Epidermal melanocyte (primary cell): ENCODE results near the gene CLP1.
"Not testable (repeated sequence)": the region's sequence is repeated elsewhere in the genome, so short reads cannot be mapped to it uniquely, and the experiment has no call there.

Source experiments
- DNase-seq: peaks from one replicate; pipeline ENCODE4 v3.0.0; 2011; ENCODE audit warnings: low spot score; ENCODE audit not compliant: insufficient read length

CLP1 gene

DNA sequence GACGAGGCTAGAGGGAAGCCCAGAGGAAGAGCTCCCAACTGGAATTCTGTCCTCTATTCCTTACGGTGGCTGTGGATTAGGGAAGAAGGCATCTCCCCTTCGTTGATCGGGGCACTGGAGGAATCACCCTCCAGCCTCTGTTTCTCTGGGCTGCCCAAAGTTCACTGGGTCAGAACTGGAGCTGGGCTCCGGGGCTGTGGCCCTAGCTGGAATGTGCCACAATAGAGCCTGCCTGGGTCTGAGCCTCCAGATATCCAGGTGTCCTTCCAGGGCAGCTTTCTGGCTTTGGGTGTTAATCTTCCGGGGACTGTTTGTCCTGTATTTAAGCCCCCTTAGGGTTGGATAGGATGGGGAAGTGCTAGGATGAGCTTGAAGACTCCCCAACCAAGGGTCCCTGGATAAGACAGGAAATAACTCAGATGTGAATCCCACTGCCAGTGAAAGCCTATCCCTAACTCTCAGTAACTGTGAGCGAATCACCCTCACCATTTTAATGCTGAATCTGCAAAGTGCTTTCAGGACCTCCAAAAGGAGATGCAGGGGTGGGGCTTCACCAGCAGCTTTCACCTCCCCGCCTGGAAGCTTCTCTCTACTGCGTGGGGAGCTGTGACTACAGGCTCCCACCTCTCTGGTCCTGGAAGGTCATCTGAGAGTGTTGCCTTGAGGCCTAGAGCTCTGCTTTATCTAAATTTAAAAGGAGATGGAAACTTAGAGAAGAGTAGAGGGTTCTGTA lies 17.3 kb upstream of the CLP1 start:
- DNase-seq = no peak

DNA sequence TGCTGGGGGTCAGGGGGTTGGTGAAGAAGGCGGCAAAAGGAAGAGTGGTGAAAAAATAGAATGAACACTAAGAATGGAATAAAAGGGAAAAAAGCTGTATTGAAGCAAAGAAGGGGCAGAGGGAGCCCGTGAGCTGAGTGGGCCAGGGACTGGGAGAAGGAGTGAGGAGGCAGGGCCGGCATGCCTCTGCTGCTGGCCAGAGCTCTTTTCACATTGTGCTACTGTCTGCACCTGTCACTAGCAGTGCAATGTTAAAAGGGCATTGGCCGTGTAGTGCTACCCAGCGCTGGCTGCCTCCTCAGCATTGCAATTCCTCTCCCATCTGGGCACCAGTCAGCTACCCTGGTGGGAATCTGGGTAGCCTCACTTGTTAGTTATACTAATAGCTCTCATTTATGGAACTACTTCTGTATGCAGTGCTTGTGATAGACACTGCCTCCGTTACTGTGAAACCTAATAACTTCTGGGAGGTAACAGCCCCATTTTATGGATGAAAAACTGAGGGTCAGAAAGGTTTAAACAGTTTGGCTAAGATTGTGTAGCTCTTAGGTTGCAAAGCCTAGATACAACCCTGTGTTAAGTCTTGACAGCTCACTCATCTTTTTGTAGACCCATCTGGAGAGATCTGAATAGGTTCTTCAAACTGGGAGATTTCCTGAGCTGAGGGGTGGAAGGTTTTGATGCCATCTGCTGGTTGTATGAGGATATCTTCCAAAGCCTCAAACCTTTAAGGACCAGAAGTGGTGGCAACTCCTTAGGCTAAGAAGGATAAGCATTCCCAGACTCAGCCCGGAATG lies 16.4 kb upstream of the CLP1 start:
- DNase-seq = peak; percentile 76

DNA sequence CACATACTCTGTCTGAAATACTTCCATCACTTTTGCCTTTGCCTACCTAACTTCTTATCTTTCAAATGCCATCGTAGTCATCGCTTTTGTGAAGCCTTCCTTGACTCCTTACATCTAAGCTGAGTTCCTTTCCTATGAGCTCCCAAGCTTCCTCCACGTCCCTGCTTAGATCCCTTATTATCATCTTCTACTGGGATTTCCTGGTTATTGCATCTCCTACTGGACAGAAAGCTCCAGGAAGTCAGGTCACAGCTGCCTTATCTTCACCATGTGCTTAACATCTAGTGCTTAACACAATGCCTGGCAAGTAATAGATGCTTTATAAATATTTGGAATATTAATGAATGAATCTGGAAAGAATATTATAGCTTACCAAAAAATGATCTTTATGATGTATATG lies 13.8 kb upstream of the CLP1 start:
- DNase-seq = no peak

DNA sequence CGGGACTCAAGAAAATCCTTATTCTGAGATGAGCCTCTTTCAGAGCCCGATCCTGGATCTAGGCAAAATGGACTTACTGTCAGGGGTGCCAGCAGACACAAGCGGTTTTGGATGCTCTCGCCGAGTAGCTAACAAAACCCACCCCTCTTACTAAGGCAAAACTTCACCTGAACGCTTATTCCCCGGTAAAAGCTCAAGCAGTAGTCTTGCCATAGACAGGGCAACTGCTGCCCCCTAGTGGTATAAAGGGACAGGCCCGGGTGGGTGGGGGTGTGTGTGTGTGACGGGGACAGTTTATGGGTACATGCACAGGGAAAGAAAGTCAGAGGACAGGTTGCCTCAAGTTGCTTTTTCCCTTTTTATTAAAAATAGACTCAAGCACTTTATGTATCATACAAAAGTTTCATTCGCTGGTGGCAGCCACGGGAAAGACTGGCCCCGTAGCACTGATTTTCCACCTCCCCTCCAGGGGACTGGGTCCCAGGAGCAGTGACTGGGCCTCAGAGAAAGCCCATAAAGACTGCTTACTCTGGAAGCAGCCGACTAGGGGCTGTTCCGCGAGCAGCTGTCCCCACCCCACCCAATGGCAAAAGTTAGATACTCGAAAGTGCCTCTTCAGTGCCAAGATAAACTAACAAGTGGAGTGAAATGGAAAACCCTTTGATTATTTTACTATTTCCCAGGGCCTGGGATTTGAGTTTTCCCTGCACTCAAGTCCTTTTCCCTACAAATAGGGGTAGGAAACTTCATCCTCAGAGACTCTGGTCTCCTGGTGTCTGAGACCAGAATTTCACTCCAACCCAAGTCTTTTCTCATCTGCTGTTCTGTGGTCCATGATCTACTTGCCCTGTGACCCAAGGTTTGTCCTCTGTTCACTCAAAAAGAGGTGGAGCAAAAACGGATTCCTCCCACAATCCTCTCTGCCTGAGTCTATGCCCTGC lies 12.5 kb upstream of the CLP1 start:
- DNase-seq = peak; percentile 64

DNA sequence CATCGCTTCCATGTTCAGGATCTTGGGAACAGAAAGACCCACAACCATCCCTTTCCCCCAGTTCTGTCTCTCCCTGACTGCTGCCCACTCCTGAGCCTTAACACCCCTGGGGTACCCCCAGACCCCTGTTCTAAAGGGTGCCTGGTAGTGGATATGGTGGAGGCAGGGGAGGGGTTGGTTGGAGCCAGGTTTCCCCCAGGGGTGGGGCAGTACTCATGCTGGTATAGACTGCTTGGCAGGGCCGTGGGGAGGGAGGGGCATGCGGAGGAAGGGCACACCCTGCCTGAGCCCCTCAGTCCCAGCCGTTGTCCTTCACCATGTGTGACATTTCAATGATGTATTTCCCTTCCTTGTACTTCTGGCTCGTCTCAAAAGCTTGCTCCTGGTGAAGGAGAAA lies 11.9 kb upstream of the CLP1 start:
- DNase-seq = no peak

DNA sequence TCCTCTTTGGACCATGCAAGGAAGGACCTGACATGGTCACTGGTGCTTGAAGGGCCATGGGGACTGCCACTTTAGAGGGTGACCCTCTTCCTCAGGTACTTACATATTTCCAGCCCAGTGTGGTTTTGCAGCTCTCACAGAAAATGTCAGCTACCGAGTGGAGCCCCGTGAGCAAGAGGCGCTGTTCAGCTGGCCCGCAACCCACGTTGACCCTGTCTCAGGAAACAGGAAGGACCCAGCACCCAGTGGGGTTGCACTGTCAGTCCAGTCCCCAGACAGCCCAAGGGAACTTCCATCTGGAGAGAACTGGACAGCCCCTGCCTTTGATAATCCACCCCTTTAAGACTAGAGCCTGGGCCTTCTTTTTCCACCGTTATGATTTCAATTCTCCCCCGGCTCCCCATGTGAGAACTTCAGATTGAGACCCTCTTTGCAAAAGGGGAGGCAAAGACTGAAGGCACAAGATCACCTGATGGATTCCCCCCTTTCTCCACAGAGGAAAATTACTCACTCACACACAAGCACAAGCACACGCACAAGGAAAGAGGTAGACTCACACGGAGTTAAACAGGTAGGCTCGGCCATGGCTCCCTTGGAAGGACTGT lies 11.3 kb upstream of the CLP1 start:
- DNase-seq = no peak

DNA sequence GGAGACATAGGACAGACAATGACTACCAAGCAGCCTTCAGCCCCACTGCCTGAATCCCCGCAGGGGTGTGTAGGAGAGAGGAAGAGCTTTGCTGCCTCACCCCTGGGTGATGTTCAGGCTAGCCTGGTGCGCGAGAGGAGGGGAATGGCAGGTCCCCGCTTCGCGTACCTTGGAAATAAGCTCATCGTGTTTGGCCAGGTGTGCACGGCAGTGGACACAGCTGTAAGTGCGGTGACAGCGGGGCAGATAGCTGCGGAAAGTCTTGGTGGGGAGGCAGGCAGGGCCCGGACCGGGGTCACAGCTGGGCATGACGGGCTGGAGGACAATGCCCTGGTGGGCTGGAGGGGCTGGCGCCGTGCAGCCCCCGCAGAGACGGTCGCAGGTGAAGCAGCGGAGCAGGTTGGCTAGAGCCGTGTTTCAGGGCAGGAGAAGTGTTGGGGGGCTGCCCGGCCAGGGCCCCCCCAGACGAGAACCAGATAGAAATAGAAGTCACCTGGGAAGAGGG lies 10.7 kb upstream of the CLP1 start:
- DNase-seq = no peak

DNA sequence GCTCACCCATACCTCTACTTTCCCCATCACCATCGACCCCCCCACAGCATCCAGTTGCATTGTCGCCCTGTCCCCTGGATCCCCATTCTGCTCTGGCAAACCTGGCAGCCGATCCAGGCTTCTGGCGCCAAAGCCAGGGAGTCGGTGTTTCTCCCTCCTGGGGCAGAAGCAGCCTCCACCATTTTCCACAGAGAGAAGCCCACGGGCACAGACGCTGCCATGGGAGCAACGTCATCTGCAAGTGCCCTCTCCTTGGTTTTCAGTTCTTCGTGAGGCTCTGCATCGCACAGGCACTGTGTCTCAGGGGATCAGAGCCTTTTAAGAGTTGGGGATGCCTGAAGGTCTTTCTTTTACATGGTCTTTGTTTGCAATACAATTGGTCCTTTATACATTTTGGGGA lies 10.2 kb upstream of the CLP1 start:
- no peak for DNase-seq

DNA sequence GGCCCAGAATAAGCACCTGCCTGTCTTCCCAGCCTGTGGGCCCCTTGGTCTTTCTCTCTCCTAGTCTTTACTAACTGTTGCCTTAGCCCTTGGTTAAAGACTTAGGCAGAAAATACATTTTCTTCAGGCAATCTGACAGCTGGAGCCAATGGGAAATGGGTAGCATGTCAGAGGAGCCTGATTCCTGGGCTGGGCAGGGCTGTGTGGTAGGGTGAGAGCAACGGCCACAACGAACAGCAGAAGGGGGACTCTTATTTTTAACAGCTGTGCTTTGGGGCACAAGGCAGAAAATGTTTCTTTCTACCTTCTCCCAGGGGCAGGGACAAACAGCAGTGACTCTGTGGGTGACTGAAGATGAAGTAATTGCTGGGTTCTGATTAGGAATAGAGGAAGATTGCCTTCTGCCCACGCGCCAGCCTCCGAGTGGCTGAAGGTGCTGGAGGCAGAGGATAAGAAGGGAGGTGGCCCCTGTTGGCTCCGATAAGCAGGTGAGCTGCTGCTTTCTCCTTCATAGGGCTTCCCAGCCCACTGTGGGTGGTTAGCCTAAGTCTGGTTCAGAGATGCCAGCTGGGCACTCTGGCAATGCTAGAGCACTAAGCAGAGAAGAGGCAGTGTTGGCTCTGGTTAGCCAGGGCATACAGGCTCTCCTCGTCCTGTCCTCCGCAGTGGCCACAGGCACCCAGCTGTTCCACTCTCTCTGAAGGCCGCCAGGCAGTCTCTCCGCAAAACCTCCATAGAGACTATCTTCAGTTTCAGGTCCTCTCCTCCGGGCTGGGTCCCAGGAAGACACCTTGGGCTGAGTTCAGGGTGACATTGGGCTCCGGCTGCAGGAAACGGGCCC lies 9.4 kb upstream of the CLP1 start:
- DNase-seq = no peak

DNA sequence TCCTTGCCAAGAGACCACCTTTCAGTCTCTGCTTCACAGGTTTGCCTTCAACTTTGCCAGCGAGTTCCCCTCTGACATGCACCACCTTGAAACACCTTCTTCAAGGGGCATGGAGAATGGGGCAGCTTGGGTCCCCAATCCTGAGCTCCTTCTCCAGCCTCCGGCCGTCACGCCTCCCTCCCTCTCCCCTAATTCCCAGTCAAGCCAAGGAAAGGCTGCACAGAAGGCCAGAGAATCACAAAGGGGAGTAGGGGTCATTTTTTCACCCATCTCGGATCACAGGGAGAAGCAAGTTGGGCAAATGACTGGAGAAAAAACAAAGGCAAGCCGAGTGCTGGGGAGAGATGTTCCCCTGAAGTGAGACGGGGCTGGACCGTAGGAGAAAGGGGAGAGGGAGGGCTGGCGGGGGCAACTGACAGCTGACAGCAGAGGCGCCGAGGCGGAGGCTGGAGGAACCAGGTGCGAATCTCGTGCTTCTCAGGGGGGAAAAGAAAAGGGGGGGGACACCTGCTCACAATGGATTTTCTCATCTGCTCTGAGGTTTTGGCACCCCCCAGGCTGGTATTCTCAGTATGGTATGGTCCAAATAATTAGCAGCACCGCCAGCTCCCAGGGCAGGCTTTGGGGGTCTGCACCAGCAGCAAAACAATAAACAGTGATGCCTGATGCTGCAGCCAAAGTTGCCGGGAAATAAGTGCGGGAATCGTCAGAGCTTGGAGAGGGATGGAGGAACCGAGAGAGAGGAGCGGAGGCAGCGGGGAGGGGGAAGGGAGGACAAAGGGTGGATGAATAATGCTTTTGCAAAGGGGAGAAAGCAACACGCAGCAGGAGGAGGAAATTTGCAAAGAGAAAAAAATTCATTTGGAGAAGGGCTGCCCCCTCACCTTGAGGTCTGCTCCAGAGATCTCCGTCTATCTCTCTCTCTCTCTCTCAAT lies 8.5 kb upstream of the CLP1 start:
- DNase-seq = no peak

DNA sequence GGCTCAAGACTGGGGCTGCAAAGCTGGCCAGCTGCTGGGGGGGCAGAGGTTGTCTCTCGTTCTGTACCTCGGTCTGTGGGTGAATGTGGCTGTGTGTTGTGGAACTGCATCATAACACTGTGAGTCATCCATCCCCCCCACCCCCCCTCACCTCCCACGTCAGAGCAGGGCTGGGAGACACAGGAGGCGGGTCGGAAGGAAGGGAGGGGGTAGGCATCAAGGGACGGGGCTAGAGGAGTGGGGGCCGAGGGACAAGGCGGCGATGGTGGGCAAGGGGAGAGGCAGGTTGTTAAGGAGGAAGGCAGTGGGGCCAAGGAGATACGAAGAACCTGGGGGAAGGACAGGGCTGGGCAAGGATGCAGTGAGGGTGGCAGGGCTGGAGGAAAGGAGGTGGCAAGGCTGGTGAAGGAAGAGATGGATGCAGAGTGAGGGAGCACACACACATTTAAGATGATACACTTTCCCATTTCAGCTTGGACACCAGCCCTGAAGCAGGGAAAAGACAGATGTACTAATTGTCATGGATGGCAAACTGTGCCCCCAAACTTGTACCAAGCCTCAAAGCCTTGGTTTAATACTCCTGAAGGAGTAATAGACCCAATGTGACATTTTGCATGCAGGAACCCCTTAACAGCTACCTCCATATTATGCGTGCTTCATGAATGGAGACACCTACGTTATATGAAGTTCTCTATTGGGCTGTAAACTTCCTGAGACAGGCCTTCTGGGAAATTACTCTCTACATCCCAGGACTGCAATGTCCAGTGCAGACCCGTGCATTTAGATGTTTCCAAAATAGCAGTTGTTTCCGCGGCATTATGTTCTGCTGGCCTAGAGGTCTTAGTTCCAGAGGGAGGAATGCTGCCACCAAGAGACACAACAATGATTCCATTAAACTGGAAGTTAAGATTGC lies 7.5 kb upstream of the CLP1 start, which contains the start of gene YPEL4:
Gene YPEL4 (minus strand): TSS at position 87 of the 913 bp plus-strand sequence. CDS start 2,805 bp downstream, outside the sequence.
- peak; percentile 57 for DNase-seq

DNA sequence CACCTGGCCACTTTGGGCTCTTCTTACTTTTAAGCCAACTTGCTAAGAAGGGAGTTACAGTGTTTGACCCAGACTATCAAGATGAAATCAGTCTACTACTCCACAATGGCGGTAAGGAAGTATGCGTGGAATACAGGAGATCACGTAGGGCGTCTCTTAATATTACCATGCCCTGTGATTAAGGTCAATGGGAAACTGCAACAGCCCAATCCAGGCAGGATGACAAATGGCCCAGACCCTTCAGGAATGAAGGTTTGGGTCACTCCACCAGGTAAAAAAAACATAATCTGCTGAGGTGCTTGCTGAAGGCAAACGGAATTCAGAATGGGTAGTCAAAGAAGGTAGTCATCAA lies 6.8 kb upstream of the CLP1 start:
- DNase-seq = no peak

DNA sequence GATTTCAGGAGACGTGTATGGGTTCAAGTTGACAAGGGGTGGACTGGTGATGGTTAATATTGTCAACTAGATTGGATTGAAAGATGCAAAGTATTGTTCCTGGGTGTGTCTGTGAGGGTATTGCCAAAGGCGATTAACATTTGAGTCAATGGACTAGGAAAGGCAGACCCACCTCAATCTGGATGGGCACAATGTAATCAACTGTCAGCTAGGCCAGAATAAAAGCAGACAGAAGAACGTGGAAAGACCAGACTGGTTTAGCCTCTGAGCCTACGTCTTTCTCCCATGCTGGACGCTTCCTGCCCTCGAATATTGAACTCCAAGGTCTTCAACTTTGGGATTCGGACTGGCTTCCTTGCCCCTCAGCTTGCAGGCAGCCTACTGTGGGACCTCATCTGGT lies 6.2 kb upstream of the CLP1 start:
- DNase-seq = no peak

DNA sequence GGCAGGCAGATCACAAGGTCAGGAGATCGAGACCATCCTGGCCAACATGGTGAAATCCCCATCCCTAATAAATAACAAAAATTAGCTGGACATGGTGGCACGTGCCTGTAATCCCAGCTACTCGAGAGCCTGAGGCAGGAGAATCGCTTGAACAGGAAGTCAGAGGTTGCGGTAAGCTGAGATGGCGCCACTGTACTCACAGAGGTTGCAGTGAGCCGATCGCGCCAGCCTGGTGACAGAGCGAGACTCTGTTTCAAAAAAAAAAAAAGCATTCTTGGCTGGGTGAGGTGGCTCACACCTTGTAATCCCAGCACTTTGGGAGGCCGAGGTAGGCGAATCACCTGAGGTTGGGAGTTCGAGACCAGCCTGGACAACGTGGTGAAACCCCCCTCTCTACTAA lies 5.3 kb upstream of the CLP1 start:
- DNase-seq = not testable (repeated sequence)

DNA sequence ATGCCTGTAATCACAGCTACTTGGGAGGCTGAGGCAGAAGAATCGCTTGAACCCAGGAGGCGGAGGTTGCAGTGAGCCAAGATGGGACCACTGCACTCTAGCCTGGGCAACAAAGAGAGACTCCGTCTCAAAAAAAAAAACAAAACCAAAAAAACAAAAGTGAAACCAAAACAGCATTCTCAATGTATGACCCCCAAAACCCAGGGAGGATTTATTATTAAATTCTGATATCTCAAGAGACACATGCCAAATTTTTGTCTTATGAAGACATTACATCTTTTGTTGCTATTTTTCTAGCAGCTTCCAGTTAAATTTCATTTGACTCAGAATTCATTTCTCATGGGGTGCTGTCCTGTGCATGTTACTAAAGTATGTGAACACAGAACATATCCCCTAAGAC lies 4.9 kb upstream of the CLP1 start:
- DNase-seq = no peak

DNA sequence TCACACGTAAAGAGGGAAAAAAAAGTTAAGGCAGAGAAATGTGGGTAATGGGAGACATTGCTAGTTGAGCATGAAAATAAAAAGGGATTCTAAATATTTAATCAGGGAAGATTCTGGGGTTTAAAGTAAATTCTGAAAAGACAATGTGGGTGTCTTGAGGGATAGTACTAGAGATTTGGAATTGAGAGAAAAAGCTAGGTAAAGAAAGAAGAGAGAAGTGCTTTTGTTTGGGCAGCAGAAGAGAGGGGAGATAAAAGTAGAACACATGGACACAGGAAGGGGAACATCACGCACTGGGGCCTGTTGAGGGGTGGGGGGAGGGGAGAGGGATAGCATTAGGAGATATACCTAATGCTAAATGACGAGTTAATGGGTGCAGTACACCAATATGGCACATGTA lies 4.4 kb upstream of the CLP1 start:
- no peak for DNase-seq

DNA sequence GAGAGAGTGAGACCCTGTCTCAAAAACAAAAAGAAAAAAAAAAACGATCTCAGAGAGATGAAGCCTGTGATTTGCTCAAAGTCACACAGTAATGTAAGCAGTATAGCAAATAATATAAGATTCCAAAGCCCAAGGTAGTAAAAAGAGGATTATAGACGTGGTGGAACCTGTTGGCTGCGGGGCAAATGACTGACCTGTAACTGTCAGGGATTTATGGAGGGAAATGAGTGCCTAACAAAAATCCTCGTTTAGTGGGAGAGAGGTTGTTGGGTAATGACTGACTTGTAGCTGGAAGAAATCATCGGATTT lies 723 bp upstream of the CLP1 start:
- DNase-seq = no peak

DNA sequence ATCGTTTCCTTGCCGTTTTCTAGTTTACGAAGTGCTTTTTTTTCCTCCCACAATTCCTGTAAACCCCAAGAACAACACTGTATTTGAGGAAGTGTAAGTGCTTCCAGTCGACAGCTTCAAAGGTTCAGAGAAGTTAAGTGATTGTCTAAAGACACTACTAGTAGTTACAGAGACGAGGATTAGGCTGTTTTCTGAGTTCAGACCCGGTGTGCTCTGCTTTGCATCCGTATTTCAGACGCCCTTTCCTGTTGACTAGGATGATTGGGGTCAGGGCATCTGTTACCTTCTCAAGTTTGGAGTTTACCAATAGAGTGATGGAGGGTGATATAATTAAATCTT lies 430 bp downstream of the CLP1 start:
- no peak for DNase-seq

DNA sequence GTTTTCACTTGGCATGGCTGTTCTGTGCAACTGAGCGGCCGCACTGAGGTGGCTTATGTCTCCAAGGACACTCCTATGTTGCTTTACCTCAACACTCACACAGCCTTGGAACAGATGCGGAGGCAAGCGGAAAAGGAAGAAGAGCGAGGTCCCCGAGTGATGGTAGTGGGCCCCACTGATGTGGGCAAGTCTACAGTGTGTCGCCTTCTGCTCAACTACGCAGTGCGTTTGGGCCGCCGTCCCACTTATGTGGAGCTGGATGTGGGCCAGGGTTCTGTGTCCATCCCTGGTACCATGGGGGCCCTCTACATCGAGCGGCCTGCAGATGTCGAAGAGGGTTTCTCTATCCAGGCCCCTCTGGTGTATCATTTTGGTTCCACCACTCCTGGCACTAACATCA lies 2.1 kb downstream of the CLP1 start:
- DNase-seq = no peak
